Measurements from ENCODE around the gene XPO6.

XPO6 gene

DNA sequence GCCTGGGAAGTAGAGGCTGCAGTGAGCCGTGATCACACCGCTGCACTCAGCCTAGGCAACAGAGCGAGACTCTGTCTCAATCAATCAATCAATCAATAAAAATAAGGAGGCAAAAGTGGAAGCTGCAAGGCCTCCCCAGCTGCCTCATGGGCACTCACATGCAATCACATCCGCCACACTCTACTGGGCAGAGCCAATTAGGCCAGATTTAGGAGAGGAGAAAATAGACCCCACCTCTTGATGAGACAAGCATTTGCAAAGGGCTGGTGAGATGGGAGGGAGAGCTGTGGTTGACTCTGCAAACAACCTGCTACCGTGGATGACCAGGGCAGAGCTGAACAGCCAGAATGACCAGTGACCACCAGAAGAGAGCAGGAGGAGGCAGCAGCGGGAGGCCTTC is 133.5 kb downstream of the XPO6 start:
- H3K4me3 ChIP-seq (ENCODE audit: control insufficient read depth, low read depth, low read length), result no peak overlapping the region
- DNase-seq (ENCODE audit: low read depth), result no peak
- TF ChIP-seq, protein P1, sequence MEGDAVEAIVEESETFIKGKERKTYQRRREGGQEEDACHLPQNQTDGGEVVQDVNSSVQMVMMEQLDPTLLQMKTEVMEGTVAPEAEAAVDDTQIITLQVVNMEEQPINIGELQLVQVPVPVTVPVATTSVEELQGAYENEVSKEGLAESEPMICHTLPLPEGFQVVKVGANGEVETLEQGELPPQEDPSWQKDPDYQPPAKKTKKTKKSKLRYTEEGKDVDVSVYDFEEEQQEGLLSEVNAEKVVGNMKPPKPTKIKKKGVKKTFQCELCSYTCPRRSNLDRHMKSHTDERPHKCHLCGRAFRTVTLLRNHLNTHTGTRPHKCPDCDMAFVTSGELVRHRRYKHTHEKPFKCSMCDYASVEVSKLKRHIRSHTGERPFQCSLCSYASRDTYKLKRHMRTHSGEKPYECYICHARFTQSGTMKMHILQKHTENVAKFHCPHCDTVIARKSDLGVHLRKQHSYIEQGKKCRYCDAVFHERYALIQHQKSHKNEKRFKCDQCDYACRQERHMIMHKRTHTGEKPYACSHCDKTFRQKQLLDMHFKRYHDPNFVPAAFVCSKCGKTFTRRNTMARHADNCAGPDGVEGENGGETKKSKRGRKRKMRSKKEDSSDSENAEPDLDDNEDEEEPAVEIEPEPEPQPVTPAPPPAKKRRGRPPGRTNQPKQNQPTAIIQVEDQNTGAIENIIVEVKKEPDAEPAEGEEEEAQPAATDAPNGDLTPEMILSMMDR (conservative IDR thresholded peaks at IDR 0.05; ENCODE audit: control insufficient read depth, insufficient read depth, low read depth, low read length), result no peak

DNA sequence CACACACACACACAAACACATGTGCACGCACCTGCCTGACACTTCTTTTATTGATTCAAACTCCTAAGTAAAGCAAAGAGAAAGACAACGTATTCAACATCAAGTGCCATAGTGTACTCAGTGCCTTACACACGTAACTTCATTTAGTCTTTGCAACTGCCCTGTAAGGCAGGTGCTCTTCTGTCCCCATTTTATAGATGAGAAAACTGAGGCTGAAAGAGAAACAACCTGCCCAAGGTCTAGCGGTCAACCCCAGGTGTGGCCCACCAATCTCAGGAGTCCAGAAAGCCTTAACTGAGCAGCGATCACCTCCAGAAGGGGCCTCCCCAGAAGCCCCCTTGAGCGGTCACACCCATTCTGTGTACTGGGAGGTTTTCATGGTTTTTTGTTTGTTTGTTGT is 137.9 kb downstream of the XPO6 start:
- TF ChIP-seq, protein P1 (conservative IDR thresholded peaks at IDR 0.05; ENCODE audit: control insufficient read depth, insufficient read depth, low read depth, low read length), result no peak
- no peak for DNase-seq (ENCODE audit: low read depth)
- no peak overlapping the region for H3K4me3 ChIP-seq (ENCODE audit: control insufficient read depth, low read depth, low read length)

DNA sequence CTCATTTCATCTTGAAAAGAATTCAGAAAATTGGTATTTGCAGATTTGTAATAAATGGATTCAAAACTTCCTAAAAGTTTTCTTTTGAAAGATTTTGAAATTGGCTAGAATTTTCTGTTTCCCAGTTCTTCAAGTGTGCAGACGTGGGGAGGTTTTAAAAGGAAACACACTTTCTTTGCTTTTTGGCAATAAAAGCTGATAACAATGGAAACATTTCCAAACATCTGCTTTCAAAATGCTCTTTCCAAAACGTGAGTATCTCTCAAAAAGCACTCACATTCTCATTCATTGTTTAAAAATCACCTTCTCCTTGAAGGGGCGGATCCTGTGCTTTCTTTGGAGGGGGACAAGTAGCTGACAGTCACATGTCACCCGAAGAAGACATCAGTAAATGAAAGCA is 139.7 kb downstream of the XPO6 start:
- DNase-seq (ENCODE audit: low read depth), result no peak
- TF ChIP-seq, protein P1 (conservative IDR thresholded peaks at IDR 0.05; ENCODE audit: control insufficient read depth, insufficient read depth, low read depth, low read length), result no peak
- no peak overlapping the region for H3K4me3 ChIP-seq (ENCODE audit: control insufficient read depth, low read depth, low read length)

DNA sequence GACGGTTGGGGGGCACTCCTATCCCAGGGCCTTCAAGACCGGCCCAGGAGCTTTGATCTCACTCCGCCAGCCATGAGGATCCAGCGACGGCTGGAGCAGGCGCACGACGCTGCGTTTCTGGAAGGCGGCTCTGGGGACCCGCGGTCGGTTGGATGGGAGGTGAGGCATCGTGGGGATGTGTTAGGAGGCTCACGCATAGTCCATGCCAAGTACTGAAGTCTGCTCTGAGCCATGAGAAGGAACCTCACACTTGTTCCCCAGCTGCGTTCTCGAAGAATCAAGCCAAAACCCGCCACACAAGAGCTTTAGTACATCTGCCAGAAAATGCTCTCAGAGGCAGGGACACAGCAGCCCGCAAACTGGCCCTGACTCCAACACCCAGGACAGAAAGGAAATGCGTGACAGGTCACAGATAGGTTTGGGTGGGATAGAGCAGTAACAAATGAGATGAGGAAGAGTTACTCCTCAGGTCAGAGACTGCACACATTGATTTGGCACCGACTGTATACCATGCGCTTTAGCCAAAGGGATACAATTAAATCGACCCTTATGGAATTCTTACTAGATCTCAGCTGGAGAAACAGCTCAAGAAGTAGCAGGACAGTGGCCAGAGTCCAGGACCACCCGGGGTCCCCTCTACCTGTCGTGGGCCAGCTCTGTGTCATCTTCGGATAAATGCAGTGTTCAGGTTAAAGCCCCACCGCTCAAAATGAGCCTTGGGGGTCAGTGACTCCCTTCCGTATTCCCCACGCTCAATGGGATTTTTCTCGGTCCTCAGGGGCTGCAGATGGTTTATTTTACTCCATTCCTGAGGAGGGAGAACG is 141.6 kb downstream of the XPO6 start:
- no peak for DNase-seq (ENCODE audit: low read depth)
- TF ChIP-seq, protein P1 (conservative IDR thresholded peaks at IDR 0.05; ENCODE audit: control insufficient read depth, insufficient read depth, low read depth, low read length), result no peak

DNA sequence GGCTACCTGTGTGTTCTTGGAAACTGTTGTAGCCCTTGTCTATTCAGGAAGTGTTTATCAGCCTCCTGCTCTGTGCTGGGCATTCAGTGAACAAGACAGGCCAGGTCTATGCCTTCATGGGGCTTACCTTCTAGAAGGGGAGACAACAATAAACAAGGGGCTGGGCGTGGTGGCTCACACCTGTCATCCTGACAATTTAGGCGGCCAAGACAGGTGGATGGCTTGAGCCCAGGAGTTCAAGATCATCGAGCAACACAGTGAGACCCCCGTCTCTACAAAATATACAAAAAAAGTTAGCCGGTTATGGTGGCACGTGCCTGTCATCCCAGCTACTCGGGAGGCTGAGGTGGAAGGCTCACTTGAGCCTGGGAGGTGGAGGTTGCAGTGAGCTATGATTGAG is 142.8 kb downstream of the XPO6 start:
- H3K4me3 ChIP-seq (ENCODE audit: control insufficient read depth, low read depth, low read length), result no peak overlapping the region
- TF ChIP-seq, protein P1 (conservative IDR thresholded peaks at IDR 0.05; ENCODE audit: control insufficient read depth, insufficient read depth, low read depth, low read length), result no peak
- no peak for DNase-seq (ENCODE audit: low read depth)

More for the DNA sequence above, 141.6 kb downstream of the XPO6 start:
- no peak overlapping the region for H3K4me3 ChIP-seq (ENCODE audit: control insufficient read depth, low read depth, low read length)

DNA sequence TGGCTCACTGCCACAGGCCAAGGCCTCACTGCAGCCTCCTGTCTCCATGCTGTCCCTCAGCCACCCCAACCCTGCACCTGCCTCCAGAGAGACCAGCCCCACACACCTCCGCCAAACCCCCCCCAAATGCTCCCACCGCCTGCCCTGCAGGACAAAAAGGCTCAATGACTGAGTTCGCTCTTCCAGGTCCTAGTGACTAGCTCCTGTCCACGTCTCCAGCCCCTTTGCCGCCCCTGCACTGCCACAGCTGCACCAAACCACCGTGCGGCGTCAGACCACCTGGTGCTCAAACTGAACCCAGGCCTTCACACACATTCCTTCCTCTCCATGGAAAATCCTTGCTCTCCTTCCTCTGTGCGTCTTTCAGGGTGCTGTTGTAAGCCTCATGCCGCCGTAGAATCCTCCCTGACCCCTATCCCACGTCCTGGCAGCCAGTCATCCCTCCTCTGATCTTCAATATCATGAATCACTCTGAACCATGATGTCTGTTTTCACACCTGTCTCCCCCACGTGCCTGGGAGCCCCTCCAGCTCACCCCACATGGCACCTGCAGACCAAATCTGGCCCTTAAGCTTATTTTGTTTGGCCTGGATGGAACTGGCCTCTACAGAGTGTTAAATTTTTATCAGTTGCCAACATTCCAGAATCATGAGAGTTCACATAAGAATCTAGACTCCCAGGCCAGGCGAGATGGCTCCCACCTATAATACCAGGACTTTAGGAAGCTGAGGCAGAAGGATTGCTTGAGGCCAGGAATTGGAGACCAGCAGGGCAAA is 144.0 kb downstream of the XPO6 start:
- peak; percentile 43 for DNase-seq (ENCODE audit: low read depth)
- TF ChIP-seq, protein P1 (conservative IDR thresholded peaks at IDR 0.05; ENCODE audit: control insufficient read depth, insufficient read depth, low read depth, low read length), result no peak
- no peak overlapping the region for H3K4me3 ChIP-seq (ENCODE audit: control insufficient read depth, low read depth, low read length)
